DND-41 (cell line): ENCODE results near the gene RPL13A.

ENCODE experiments used
- ATAC-seq: fragments of 200-7000 bp; cut with Tn5 transposase; 3 replicates; pipeline ENCODE4 v1.9.1; 2021; ENCODE audit warnings: low read depth; ENCODE audit not compliant: insufficient read depth
- DNase-seq: peaks from one replicate; pipeline ENCODE4 v3.0.0-alpha.2; 2020
- H2AFZ ChIP-seq: 2 replicates; pipeline ENCODE4 v1.6.0; 2012; ENCODE audit warnings: low read depth, low read length
- H3K27ac ChIP-seq: 2 replicates; pipeline ENCODE4 v1.5.1; 2012; ENCODE audit warnings: low read length, inconsistent platforms
- H3K27me3 ChIP-seq: fragments of 200-600 bp; sonication (generic); 2 replicates; pipeline ENCODE4 v1.6.0; 2012; ENCODE audit warnings: low read length, mild to moderate bottlenecking, inconsistent platforms; ENCODE audit not compliant: insufficient read depth, poor library complexity
- H3K36me3 ChIP-seq: 2 replicates; pipeline ENCODE4 v1.5.1; 2012; ENCODE audit warnings: low read length, inconsistent platforms; ENCODE audit not compliant: insufficient read depth
- H3K4me1 ChIP-seq: 2 replicates; pipeline ENCODE4 v1.5.1; 2012; ENCODE audit warnings: mild to moderate bottlenecking, low read length; ENCODE audit not compliant: insufficient read depth
- H3K4me2 ChIP-seq: 2 replicates; pipeline ENCODE4 v1.6.0; 2012; ENCODE audit warnings: mild to moderate bottlenecking, moderate library complexity, low read length, inconsistent platforms; ENCODE audit not compliant: insufficient read depth
- H3K4me3 ChIP-seq, 2 experiments: fragments of 200-600 bp in 1 of 2; shearing (Covaris generic) in 1 of 2; 2 replicates each; pipeline ENCODE4 v1.5.1; 2012 to 2016; ENCODE audit warnings: inconsistent platforms in 2 of 2, low read length in 2 of 2, mild to moderate bottlenecking in 2 of 2, low read depth in 1 of 2, moderate library complexity in 1 of 2
- H3K79me2 ChIP-seq: 2 replicates; pipeline ENCODE4 v1.6.0; 2012; ENCODE audit warnings: low read length, inconsistent platforms; ENCODE audit not compliant: insufficient read depth
- H3K9ac ChIP-seq: 2 replicates; pipeline ENCODE4 v1.6.0; 2012; ENCODE audit warnings: low read depth, mild to moderate bottlenecking, inconsistent platforms, low read length, moderate library complexity
- H3K9me3 ChIP-seq: 2 replicates; pipeline ENCODE4 v1.5.1; 2012; ENCODE audit warnings: low read length, moderate library complexity, mild to moderate bottlenecking, inconsistent platforms; ENCODE audit not compliant: insufficient read depth, severe bottlenecking
- H4K20me1 ChIP-seq: 2 replicates; pipeline ENCODE4 v1.6.0; 2012; ENCODE audit warnings: low read length; ENCODE audit not compliant: insufficient read depth
- EZH2 ChIP-seq: IDR thresholded peaks from 3 replicates; pipeline ENCODE4 v1.6.1; 2012; ENCODE audit warnings: borderline replicate concordance, low read depth, mild to moderate bottlenecking, moderate library complexity, low read length, inconsistent platforms; ENCODE audit not compliant: severe bottlenecking
- TF ChIP-seq, protein P1 (sequence below): IDR thresholded peaks from 2 replicates; pipeline ENCODE4 v1.5.1; 2012; ENCODE audit warnings: borderline replicate concordance, low read length, moderate library complexity, mild to moderate bottlenecking; ENCODE audit not compliant: poor library complexity, severe bottlenecking; ENCODE audit errors: extremely low read depth

RPL13A gene

DNA sequence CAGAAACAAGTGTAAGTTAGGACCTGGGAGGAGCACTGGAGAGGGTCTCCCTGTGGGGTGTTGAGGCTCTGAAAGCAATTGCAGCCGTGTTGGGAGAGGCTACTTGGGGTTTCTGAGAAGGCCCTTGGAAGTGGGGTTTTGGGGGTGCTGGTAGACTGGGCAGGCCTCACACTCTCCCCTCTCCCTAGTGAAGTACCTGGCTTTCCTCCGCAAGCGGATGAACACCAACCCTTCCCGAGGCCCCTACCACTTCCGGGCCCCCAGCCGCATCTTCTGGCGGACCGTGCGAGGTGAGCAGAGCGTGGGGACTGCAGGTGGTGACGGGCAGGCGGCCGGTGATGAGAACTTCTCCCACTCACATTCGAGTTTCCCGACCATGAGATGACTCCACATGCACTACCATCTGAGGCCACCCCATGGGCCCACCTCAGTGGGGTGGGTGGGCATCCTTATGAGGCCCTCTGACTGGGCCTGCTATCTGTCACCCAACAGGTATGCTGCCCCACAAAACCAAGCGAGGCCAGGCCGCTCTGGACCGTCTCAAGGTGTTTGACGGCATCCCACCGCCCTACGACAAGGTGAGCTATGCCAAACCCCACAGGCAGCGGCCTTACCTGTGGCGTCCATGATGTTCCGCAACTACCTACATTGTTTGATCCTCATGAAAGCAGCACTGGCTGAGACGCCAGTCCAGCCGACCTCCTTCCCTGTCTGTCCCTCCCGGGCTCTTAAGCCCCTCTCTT is 3.0 kb downstream of the RPL13A start:
- Histone ChIP-seq H2AFZ (no peak overlapping the region), H3K27me3 (no peaks in the 10 kb centered on the region), H3K4me1 (peaks cover 45% of the 10 kb centered on the region), H3K36me3 (peaks cover 56% of the 10 kb centered on the region), H4K20me1 (peaks cover 41% of the 10 kb centered on the region), H3K4me2 (peak overlapping the region; percentile 75; the same call in 1 of the 2 replicates), H3K79me2 (peaks cover 53% of the 10 kb centered on the region), H3K9me3 (no peaks in the 10 kb centered on the region), H3K9ac (peak overlapping the region; percentile 87; the same call in 1 of the 2 replicates), H3K4me3 (peak overlapping the region in 1 of 2 experiments; percentile 67; a peak in 2 of 4 replicates), H3K27ac (peak overlapping the region; percentile 96)
- TF ChIP-seq EZH2 = no peak
- TF ChIP-seq, protein P1, sequence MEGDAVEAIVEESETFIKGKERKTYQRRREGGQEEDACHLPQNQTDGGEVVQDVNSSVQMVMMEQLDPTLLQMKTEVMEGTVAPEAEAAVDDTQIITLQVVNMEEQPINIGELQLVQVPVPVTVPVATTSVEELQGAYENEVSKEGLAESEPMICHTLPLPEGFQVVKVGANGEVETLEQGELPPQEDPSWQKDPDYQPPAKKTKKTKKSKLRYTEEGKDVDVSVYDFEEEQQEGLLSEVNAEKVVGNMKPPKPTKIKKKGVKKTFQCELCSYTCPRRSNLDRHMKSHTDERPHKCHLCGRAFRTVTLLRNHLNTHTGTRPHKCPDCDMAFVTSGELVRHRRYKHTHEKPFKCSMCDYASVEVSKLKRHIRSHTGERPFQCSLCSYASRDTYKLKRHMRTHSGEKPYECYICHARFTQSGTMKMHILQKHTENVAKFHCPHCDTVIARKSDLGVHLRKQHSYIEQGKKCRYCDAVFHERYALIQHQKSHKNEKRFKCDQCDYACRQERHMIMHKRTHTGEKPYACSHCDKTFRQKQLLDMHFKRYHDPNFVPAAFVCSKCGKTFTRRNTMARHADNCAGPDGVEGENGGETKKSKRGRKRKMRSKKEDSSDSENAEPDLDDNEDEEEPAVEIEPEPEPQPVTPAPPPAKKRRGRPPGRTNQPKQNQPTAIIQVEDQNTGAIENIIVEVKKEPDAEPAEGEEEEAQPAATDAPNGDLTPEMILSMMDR = no peak
- DNase-seq = no peak
- no peak for ATAC-seq

DNA sequence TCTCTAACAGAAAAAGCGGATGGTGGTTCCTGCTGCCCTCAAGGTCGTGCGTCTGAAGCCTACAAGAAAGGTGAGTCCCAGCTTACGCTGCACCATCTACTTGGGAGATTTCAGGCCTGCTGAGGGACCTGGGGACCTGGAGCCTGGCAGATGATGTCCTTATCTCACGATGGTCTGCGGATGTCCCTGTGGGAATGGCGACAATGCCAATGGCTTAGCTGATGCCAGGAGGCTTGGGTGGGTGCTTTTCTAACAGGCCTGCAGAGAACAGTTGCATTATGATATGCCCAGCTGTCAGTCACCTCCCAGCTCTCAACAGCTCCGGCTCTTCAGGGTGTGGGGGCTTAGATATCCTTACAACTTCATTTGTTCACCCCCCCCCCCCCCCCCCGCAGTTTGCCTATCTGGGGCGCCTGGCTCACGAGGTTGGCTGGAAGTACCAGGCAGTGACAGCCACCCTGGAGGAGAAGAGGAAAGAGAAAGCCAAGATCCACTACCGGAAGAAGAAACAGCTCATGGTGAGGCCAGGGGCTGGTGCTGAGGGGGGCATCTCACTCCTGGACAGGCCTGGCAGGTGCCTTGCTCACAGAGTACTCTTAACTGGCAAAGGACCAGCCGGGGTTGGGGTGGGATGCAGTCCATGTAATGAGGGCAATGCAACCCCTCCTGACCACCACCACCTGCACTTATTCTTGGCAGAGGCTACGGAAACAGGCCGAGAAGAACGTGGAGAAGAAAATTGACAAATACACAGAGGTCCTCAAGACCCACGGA is 3.8 kb downstream of the RPL13A start:
- no peak overlapping the region for H3K4me3 ChIP-seq
- peaks cover 41% of the 10 kb centered on the region for H4K20me1 ChIP-seq
- H3K4me2 ChIP-seq = peak overlapping the region; percentile 75; the same call in 1 of the 2 replicates
- H2AFZ ChIP-seq = no peak overlapping the region
- no peaks in the 10 kb centered on the region for H3K9me3 ChIP-seq
- ATAC-seq (no peak), DNase-seq (no peak)
- H3K27me3 ChIP-seq = no peaks in the 10 kb centered on the region
- H3K4me1 ChIP-seq = peaks cover 46% of the 10 kb centered on the region
- H3K79me2 ChIP-seq = peaks cover 53% of the 10 kb centered on the region
- TF ChIP-seq, protein P1 = no peak
- TF ChIP-seq EZH2 = no peak
- no peak overlapping the region for H3K27ac ChIP-seq
- H3K9ac ChIP-seq = no peak overlapping the region
- peaks cover 56% of the 10 kb centered on the region for H3K36me3 ChIP-seq

DNA sequence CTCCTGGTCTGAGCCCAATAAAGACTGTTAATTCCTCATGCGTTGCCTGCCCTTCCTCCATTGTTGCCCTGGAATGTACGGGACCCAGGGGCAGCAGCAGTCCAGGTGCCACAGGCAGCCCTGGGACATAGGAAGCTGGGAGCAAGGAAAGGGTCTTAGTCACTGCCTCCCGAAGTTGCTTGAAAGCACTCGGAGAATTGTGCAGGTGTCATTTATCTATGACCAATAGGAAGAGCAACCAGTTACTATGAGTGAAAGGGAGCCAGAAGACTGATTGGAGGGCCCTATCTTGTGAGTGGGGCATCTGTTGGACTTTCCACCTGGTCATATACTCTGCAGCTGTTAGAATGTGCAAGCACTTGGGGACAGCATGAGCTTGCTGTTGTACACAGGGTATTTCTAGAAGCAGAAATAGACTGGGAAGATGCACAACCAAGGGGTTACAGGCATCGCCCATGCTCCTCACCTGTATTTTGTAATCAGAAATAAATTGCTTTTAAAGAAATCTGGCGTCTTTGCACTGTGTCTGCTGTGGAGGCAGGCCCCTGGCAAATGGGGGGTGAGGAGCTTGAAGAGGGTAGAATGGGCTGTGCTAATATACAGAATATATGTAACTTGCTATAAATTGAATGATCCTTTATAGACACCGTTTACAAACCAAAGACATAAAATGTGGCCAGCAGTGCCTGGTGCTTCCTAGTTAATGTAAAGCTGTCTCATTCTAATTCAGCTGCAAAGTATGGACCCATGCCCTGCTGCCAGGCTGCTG is 4.6 kb downstream of the RPL13A start:
- TF ChIP-seq EZH2 = no peak
- TF ChIP-seq, protein P1 = no peak

More for the DNA sequence above, 4.6 kb downstream of the RPL13A start:
- Histone ChIP-seq H3K4me3 (no peak overlapping the region), H3K9ac (no peak overlapping the region), H3K4me1 (peaks cover 42% of the 10 kb centered on the region), H3K79me2 (peaks cover 56% of the 10 kb centered on the region), H2AFZ (no peak overlapping the region), H3K27ac (no peak overlapping the region), H3K4me2 (no peak overlapping the region), H4K20me1 (peaks cover 41% of the 10 kb centered on the region), H3K27me3 (no peaks in the 10 kb centered on the region), H3K36me3 (peaks cover 60% of the 10 kb centered on the region), H3K9me3 (no peaks in the 10 kb centered on the region)
- DNase-seq (no peak), ATAC-seq (no peak)
